Uterus (tissue), 4 donors: Measurements from ENCODE around the gene CLCN1. TPM values are rescaled to one million over a fixed set of nuclear protein-coding genes. Genes with fewer than 3 reads are reported as not detected.
"Not testable (repeated sequence)": the region's sequence is repeated elsewhere in the genome, so short reads cannot be mapped to it uniquely, and the experiment has no call there.

ENCODE experiments used
- DNase-seq, 2 donors: peaks; one replicate each; pipeline ENCODE4 v3.0.0-alpha.2; 2019 to 2020
- H3K27ac ChIP-seq, 2 donors: fragments of 200-600 bp; sonication (generic); 1 replicate in 1 of 2; 2 replicates in 1 of 2; pipeline ENCODE4 v1.5.1; 2016 to 2018
- H3K27me3 ChIP-seq, 2 donors: fragments of 200-600 bp; sonication (generic); one replicate each; pipeline ENCODE4 v1.5.1; 2018 to 2019; ENCODE audit warnings: control low read depth in 1 of 2
- H3K36me3 ChIP-seq, 2 donors: fragments of 200-600 bp; sonication (generic); one replicate each; pipeline ENCODE4 v1.5.1; 2019; ENCODE audit warnings: control low read depth in 1 of 2
- H3K4me1 ChIP-seq, 2 donors: fragments of 200-600 bp; sonication (generic); one replicate each; pipeline ENCODE4 v1.5.1; 2018 to 2019; ENCODE audit warnings: control low read depth in 1 of 2
- H3K4me3 ChIP-seq, 2 donors: fragments of 200-600 bp; sonication (generic); 1 replicate in 1 of 2; 2 replicates in 1 of 2; pipeline ENCODE4 v1.5.1; 2018 to 2019; ENCODE audit warnings: mild to moderate bottlenecking in 1 of 2
- H3K9me3 ChIP-seq, 2 donors: fragments of 200-600 bp; sonication (generic); one replicate each; pipeline ENCODE4 v1.5.1; 2019; ENCODE audit warnings: control low read depth in 1 of 2
- CTCF ChIP-seq, 4 experiments: fragments of 200-600 bp in 2 of 4; fragments of 450-650 bp in 2 of 4; sonication (generic) in 2 of 4; IDR thresholded peaks; one replicate each; pipeline ENCODE4 v1.5.1; 2016 to 2019; ENCODE audit warnings: antibody characterized with exemption in 4 of 4, mild to moderate bottlenecking in 2 of 4, moderate library complexity in 1 of 4
- POLR2A ChIP-seq, 2 donors: fragments of 450-650 bp; IDR thresholded peaks; one replicate each; pipeline ENCODE4 v1.6.1; 2016; ENCODE audit warnings: antibody characterized with exemption in 2 of 2, mild to moderate bottlenecking in 1 of 2, moderate library complexity in 1 of 2
- intact Hi-C: fragments of 100-400 bp; cut with DNase I; formaldehyde crosslinking; loops from one replicate; pipeline ENCODE4 v1.15.1; 2023; ENCODE audit warnings: low total_unique reads
- total RNA-seq, 4 donors: library from RNA; depleted of rRNA in 3 of 4; stranded (reverse); fragments of >200 nt in 3 of 4; gene quantifications; one replicate each; pipeline versions ENCODE4 v1.1.0 to v1.2.4, GENCODE V29; 2014 to 2023
- donor health status: DM: yes; HTN: yes; CAD: no.

CLCN1 gene
- total RNA-seq, 4 donors from 2014 or later: 0.21 to 0.30 TPM; not detected in 2

GRCh38 chr7:143287339-143287934, 28.5 kb upstream of the CLCN1 start:
- intact Hi-C loops: no loop called here
- Histone ChIP-seq H3K4me3 (peak overlapping the region; percentile 79 to 85), H3K36me3 (no peaks in the 10 kb centered on the region), H3K9me3 (no peaks in the 10 kb centered on the region), H3K4me1 (peaks cover 6 to 8% of the 10 kb centered on the region in 2 donors), H3K27ac (peak overlapping the region; percentile 85 to 88), H3K27me3 (no peaks in the 10 kb centered on the region)
- no peak for TF ChIP-seq POLR2A (IDR thresholded peaks at IDR 0.05)
- no peak for TF ChIP-seq CTCF (IDR thresholded peaks at IDR 0.05)
- no peak for DNase-seq

- intact Hi-C loops: no loop called here
- H3K4me1 ChIP-seq: peaks cover 6 to 8% of the 10 kb centered on the region in 2 donors
- peak within 1 kb of the TSS; percentile 85 to 88 for H3K27ac ChIP-seq
- no peaks in the 10 kb centered on the region for H3K9me3 ChIP-seq
- H3K27me3 ChIP-seq: no peaks in the 10 kb centered on the region
- no peaks in the 10 kb centered on the region for H3K36me3 ChIP-seq
- DNase-seq: peak; percentile 97 to 98
- H3K4me3 ChIP-seq: peak within 1 kb of the TSS; percentile 79 to 85
- TF ChIP-seq POLR2A (IDR thresholded peaks at IDR 0.05) (peak; percentile 47 to 79), CTCF (IDR thresholded peaks at IDR 0.05) (peak; percentile 19 to 49 (median 26))
Measured at GRCh38 chr7:143287935-143288826, 27.7 kb upstream of the CLCN1 start, which contains the start of gene CASP2. TSS of gene CASP2 (plus strand) at chr7:143288351. CDS start at chr7:143288456, 105 bp downstream.

DNA sequence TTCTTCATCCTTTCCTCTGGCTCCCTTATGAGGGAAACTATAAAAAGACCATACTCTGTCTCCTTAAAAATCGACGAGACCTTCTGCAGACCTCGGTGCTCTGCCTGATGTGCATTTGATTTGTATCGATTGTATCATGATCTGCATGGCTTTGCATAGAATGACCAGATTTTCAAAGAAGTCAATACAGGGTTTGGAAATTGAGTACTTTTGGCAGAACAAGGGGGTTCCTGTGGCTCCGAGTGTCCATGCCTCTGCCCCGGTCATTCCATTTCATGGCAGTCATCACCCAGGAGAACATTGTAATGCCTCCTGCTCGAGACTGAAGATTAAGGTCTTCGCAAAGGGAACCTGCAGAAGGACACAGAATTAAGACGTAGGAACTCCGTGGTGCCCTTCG, 27.1 kb upstream of the CLCN1 start:
- peaks cover 6 to 8% of the 10 kb centered on the region in 2 donors for H3K4me1 ChIP-seq
- peak overlapping the region; percentile 85 to 88 for H3K27ac ChIP-seq
- TF ChIP-seq CTCF (IDR thresholded peaks at IDR 0.05): no peak
- no peak for TF ChIP-seq POLR2A (IDR thresholded peaks at IDR 0.05)
- DNase-seq: no peak
- no peaks in the 10 kb centered on the region for H3K36me3 ChIP-seq
- peak overlapping the region; percentile 79 to 85 for H3K4me3 ChIP-seq
- no peaks in the 10 kb centered on the region for H3K9me3 ChIP-seq
- no peaks in the 10 kb centered on the region for H3K27me3 ChIP-seq
- intact Hi-C loops: no loop called here

- no peak for TF ChIP-seq POLR2A (IDR thresholded peaks at IDR 0.05)
- TF ChIP-seq CTCF (IDR thresholded peaks at IDR 0.05): no peak
- Histone ChIP-seq H3K4me3 (peak overlapping the region; percentile 79 to 85), H3K27ac (peak overlapping the region; percentile 85 to 88), H3K27me3 (no peaks in the 10 kb centered on the region), H3K9me3 (no peaks in the 10 kb centered on the region), H3K36me3 (no peaks in the 10 kb centered on the region), H3K4me1 (peaks cover 6 to 8% of the 10 kb centered on the region in 2 donors)
- DNase-seq: no peak
- intact Hi-C loops: no loop called here
Measured at GRCh38 chr7:143289421-143289820, 26.5 kb upstream of the CLCN1 start.

GRCh38 chr7:143289888-143290287, 26.0 kb upstream of the CLCN1 start:
- H3K27ac ChIP-seq, DNase-seq, H3K4me1 ChIP-seq, H3K9me3 ChIP-seq, H3K27me3 ChIP-seq, H3K36me3 ChIP-seq, intact Hi-C loops: not testable (repeated sequence)
- H3K4me3 ChIP-seq: peak overlapping the region in 1 of 2 donors; percentile 79
